IMR-90 (cell line): ENCODE measurements around the gene GABRB1. TPM values are rescaled to one million over a fixed set of nuclear protein-coding genes. Genes with fewer than 3 reads are reported as not detected.

Experiments used
- ATAC-seq: fragments of 200-7000 bp; cut with Tn5 transposase; 2 replicates; pipeline ENCODE4 v1.9.1; 2020; ENCODE audit warnings: low read depth, mild to moderate bottlenecking, moderate library complexity
- BruUV-seq: library from RNA; stranded (reverse); fragments of 400-500 nt; replicated peaks from 2 replicates; lab custom pipeline; 2021; lab: Mats Ljungman, UMichigan
- CTCF ChIA-PET: fragments of 300-600 bp; formaldehyde crosslinking; extraction: SDS; loops from one replicate; lab custom pipeline; 2021; ENCODE audit warnings: antibody characterized with exemption; lab: Yijun Ruan, JAX
- POLR2A ChIA-PET: fragments of 300-600 bp; sonication (Branson Sonifier 250); formaldehyde crosslinking; loops from one replicate; lab custom pipeline; 2022; ENCODE audit warnings: antibody characterized with exemption; ENCODE audit not compliant: unreplicated experiment; lab: Charles Lee
- DNase-seq: peaks from one replicate; pipeline ENCODE4 v3.0.0; 2013
- H2AFZ ChIP-seq: replicated peaks from 2 replicates; pipeline ENCODE3; 2013; ENCODE audit warnings: low read length, mild to moderate bottlenecking; ENCODE audit not compliant: poor library complexity
- H2AK5ac ChIP-seq: 2 replicates; pipeline ENCODE4 v1.6.1; 2013; ENCODE audit warnings: low read depth, low read length, inconsistent platforms
- H2AK9ac ChIP-seq: replicated peaks from 2 replicates; pipeline ENCODE3; 2013; ENCODE audit warnings: mild to moderate bottlenecking, low read depth, low read length, moderate library complexity; ENCODE audit not compliant: poor library complexity
- H2BK120ac ChIP-seq: 2 replicates; pipeline ENCODE4 v1.6.1; 2013; ENCODE audit warnings: low read depth, low read length, inconsistent platforms
- H2BK15ac ChIP-seq: 3 replicates; pipeline ENCODE4 v1.6.1; 2013; ENCODE audit warnings: low read depth, low read length, inconsistent platforms
- H2BK20ac ChIP-seq: 2 replicates; pipeline ENCODE4 v1.6.1; 2013; ENCODE audit warnings: low read depth, mild to moderate bottlenecking, inconsistent platforms, low read length, moderate library complexity
- H2BK5ac ChIP-seq: 2 replicates; pipeline ENCODE4 v1.6.1; 2013; ENCODE audit warnings: mild to moderate bottlenecking, low read depth, low read length, inconsistent platforms; ENCODE audit not compliant: poor library complexity, severe bottlenecking
- H3K14ac ChIP-seq: replicated peaks from 2 replicates; pipeline ENCODE4 v1.6.1; 2013; ENCODE audit warnings: low read depth, low read length, inconsistent platforms
- H3K18ac ChIP-seq: 2 replicates; pipeline ENCODE4 v1.6.1; 2013; ENCODE audit warnings: low read depth, low read length, control low read depth
- H3K23ac ChIP-seq: 2 replicates; pipeline ENCODE4 v1.6.1; 2013; ENCODE audit warnings: low read depth, low read length, inconsistent platforms
- H3K27ac ChIP-seq: 2 replicates; pipeline ENCODE4 v1.5.1; 2013; ENCODE audit warnings: mild to moderate bottlenecking, control low read depth, low read length; ENCODE audit not compliant: insufficient read depth
- H3K27me3 ChIP-seq: 2 replicates; pipeline ENCODE4 v1.6.1; 2013; ENCODE audit warnings: low read length; ENCODE audit not compliant: control insufficient read depth, insufficient read depth
- H3K36me3 ChIP-seq: 2 replicates; pipeline ENCODE4 v1.6.1; 2013; ENCODE audit warnings: low read length, mixed read lengths; ENCODE audit not compliant: control insufficient read depth, insufficient read depth
- H3K4ac ChIP-seq: 2 replicates; pipeline ENCODE4 v1.6.1; 2013; ENCODE audit warnings: low read depth, low read length, inconsistent platforms
- H3K4me1 ChIP-seq: 2 replicates; pipeline ENCODE4 v1.6.1; 2013; ENCODE audit warnings: low read length, mixed read lengths; ENCODE audit not compliant: control insufficient read depth, insufficient read depth
- H3K4me2 ChIP-seq: 2 replicates; pipeline ENCODE4 v1.6.1; 2013; ENCODE audit warnings: low read depth, mild to moderate bottlenecking, control low read depth, low read length, moderate library complexity
- H3K4me3 ChIP-seq: 2 replicates; pipeline ENCODE4 v1.5.1; 2013; ENCODE audit warnings: low read depth, mild to moderate bottlenecking, control low read depth, low read length, moderate library complexity; ENCODE audit not compliant: insufficient read depth
- H3K56ac ChIP-seq: 2 replicates; pipeline ENCODE4 v1.6.1; 2013; ENCODE audit warnings: low read length, inconsistent platforms; ENCODE audit not compliant: insufficient read depth; ENCODE audit errors: extremely low read depth
- H3K79me1 ChIP-seq, 2 experiments: 2 replicates each; pipeline ENCODE4 v1.6.1; 2013; ENCODE audit warnings: low read length in 2 of 2, inconsistent platforms in 1 of 2, low read depth in 1 of 2
- H3K9ac ChIP-seq: 2 replicates; pipeline ENCODE4 v1.6.1; 2013; ENCODE audit warnings: low read depth, low read length, control low read depth
- H3K9me1 ChIP-seq: 2 replicates; pipeline ENCODE4 v1.6.1; 2013; ENCODE audit warnings: low read length, inconsistent platforms; ENCODE audit not compliant: insufficient read depth
- H3K9me3 ChIP-seq: 2 replicates; pipeline ENCODE4 v1.6.1; 2013; ENCODE audit warnings: low read length; ENCODE audit not compliant: control insufficient read depth, insufficient read depth
- H4K20me1 ChIP-seq: 2 replicates; pipeline ENCODE4 v1.6.1; 2013; ENCODE audit warnings: low read length, inconsistent platforms; ENCODE audit not compliant: insufficient read depth
- H4K5ac ChIP-seq: 2 replicates; pipeline ENCODE4 v1.6.1; 2013; ENCODE audit warnings: mild to moderate bottlenecking, low read depth, low read length, control low read depth
- H4K8ac ChIP-seq, 2 experiments: 2 replicates each; pipeline ENCODE4 v1.6.1; 2013; ENCODE audit warnings: low read depth in 2 of 2, low read length in 2 of 2, control low read depth in 1 of 2, inconsistent platforms in 1 of 2
- H4K91ac ChIP-seq: 2 replicates; pipeline ENCODE4 v1.6.1; 2013; ENCODE audit warnings: low read depth, low read length, inconsistent platforms; ENCODE audit not compliant: insufficient read depth
- BHLHE40 ChIP-seq: fragments of 150-350 bp; IDR thresholded peaks from 2 replicates; pipeline ENCODE4 v1.6.1; 2016; ENCODE audit warnings: mild to moderate bottlenecking, low read depth, low read length
- CHD1 ChIP-seq: IDR thresholded peaks from 2 replicates; pipeline ENCODE4 v1.6.1; 2012; ENCODE audit warnings: low read depth, low read length, improper control_type of control experiment
- MAFK ChIP-seq: IDR thresholded peaks from 2 replicates; pipeline ENCODE4 v1.6.1; 2012; ENCODE audit warnings: low read depth, low read length, improper control_type of control experiment
- NFE2L2 ChIP-seq: fragments of 150-350 bp; IDR thresholded peaks from 2 replicates; pipeline ENCODE4 v1.6.1; 2016; ENCODE audit warnings: low read depth, mild to moderate bottlenecking, low read length
- POLR2A ChIP-seq: IDR thresholded peaks from 2 replicates; pipeline ENCODE4 v1.6.1; 2012; ENCODE audit warnings: mild to moderate bottlenecking, low read depth, low read length
- RAD21 ChIP-seq: IDR thresholded peaks from 2 replicates; pipeline ENCODE4 v1.6.1; 2012; ENCODE audit warnings: low read length, improper control_type of control experiment
- RFX5 ChIP-seq: IDR thresholded peaks from 2 replicates; pipeline ENCODE4 v1.8.0; 2012; ENCODE audit warnings: low read depth, mild to moderate bottlenecking, low read length, moderate library complexity
- SMC3 ChIP-seq: fragments of 150-350 bp; IDR thresholded peaks from 2 replicates; pipeline ENCODE4 v1.6.1; 2016; ENCODE audit warnings: low read depth, mild to moderate bottlenecking, antibody characterized with exemption, low read length, moderate library complexity
- USF2 ChIP-seq: fragments of 150-350 bp; IDR thresholded peaks from 2 replicates; pipeline ENCODE4 v1.6.1; 2017; ENCODE audit warnings: mild to moderate bottlenecking, antibody characterized with exemption, low read length, low read depth
- WGBS, 2 experiments: methylation state at CpG; one replicate each; pipeline versions ENCODE4 v1.1.5 to v1.1.7; 2013; ENCODE audit warnings: missing lambda C conversion rate in 2 of 2; ENCODE audit not compliant: insufficient read length in 1 of 2; ENCODE audit errors: extremely low coverage in 2 of 2; 5-methylcytosine and 5-hydroxymethylcytosine counted together
- dilution Hi-C: fragments of 300-500 bp; cut with HindIII; formaldehyde crosslinking; loops from one replicate; pipeline ENCODE4 v1.14.3; 2018; ENCODE audit warnings: low sequenced_read_pairs; ENCODE audit not compliant: unreplicated experiment
- in situ Hi-C: fragments of 300-500 bp; cut with MboI; formaldehyde crosslinking; loops from 3 replicates; pipeline ENCODE4 v1.14.3; 2019; ENCODE audit warnings: low sequenced_read_pairs, inconsistent platforms, mixed read lengths
- intact Hi-C: fragments of 100-400 bp; cut with micrococcal nuclease; formaldehyde crosslinking; loops from 2 replicates; pipeline ENCODE4 v1.10.0; 2022
- polyA plus RNA-seq, 3 experiments: library from polyadenylated mRNA; depleted of rRNA; stranded (reverse); fragments of >200 nt; gene quantifications; 2 replicates each; pipeline ENCODE4 v1.2.3, GENCODE V29; 2012; ENCODE audit warnings: low replicate concordance in 1 of 3
- total RNA-seq: library from RNA; depleted of rRNA; stranded (reverse); fragments of >200 nt; gene quantifications from 2 replicates; pipeline ENCODE4 v1.2.3, GENCODE V29; 2012

The GABRB1 gene
- total and polyA plus RNA-seq, 2 of the 4 experiments (the other 2 are of a cell fraction): 4.7 to 16.1 TPM

- Histone ChIP-seq H3K18ac (no peak overlapping the region), H3K4me3 (no peak overlapping the region), H2AK5ac (no peak overlapping the region), H3K14ac (no peak overlapping the region), H3K9me1 (no peaks in the 10 kb centered on the region), H2AFZ (no peak overlapping the region), H2AK9ac (no peak overlapping the region), H3K4ac (no peak overlapping the region), H2BK20ac (no peak overlapping the region), H4K5ac (no peak overlapping the region), H2BK15ac (no peak overlapping the region), H4K20me1 (no peaks in the 10 kb centered on the region), H3K36me3 (no peaks in the 10 kb centered on the region), H3K27me3 (no peaks in the 10 kb centered on the region), H3K79me1 (no peaks in the 10 kb centered on the region), H2BK120ac (no peak overlapping the region), H3K4me1 (no peaks in the 10 kb centered on the region; the same call in 1 of the 2 replicates), H2BK5ac (no peak overlapping the region), H3K56ac (no peak overlapping the region), H4K91ac (no peak overlapping the region), H4K8ac (no peak overlapping the region), H3K9ac (no peak overlapping the region), H3K4me2 (no peak overlapping the region), H3K9me3 (no peaks in the 10 kb centered on the region), H3K23ac (no peak overlapping the region), H3K27ac (no peak overlapping the region)
- BruUV-seq: no TSS peak
- dilution Hi-C loops (no loop called here), intact Hi-C loops (no loop called here), in situ Hi-C loops (no loop called here)
- no peak for TF ChIP-seq RFX5
- no peak for TF ChIP-seq USF2
- no peak for TF ChIP-seq CHD1
- TF ChIP-seq RAD21: no peak
- no peak for TF ChIP-seq BHLHE40
- no peak for TF ChIP-seq MAFK
- no peak for TF ChIP-seq NFE2L2
- TF ChIP-seq SMC3: no peak
- no peak for TF ChIP-seq POLR2A
- WGBS, 2 experiments: no CpG with 5 or more reads among the region's 2 CpGs
- ChIA-PET POLR2A (no interaction called here), CTCF (interaction anchor here (0.6 kb wide), 1 partner anchor 15 kb away, joined by 3 read pairs; no protein-coding TSS in a partner anchor)
- DNase-seq (no peak), ATAC-seq (no peak)
These were observed 375.0 kb downstream of the GABRB1 start for GRCh38 chr4:47406408-47406807.
